CD1c-positive myeloid dendritic cell (primary cell): ENCODE results near the gene DUSP16.
"Not testable (repeated sequence)": the region's sequence is repeated elsewhere in the genome, so short reads cannot be mapped to it uniquely, and the experiment has no call there.

ENCODE experiments used
- DNase-seq: peaks from one replicate; pipeline ENCODE4 v3.0.0-alpha.2; 2016; ENCODE audit errors: extremely low spot score

Gene DUSP16

GRCh38 chr12:12585115-12585863 is 22.6 kb upstream of the DUSP16 start:
- no peak for DNase-seq

GRCh38 chr12:12583510-12584178 is 21.0 kb upstream of the DUSP16 start:
- no peak for DNase-seq

- DNase-seq: peak; percentile 71
Observed at GRCh38 chr12:12582895-12583303, 20.2 kb upstream of the DUSP16 start.

GRCh38 chr12:12582193-12582881 is 19.7 kb upstream of the DUSP16 start:
- no peak for DNase-seq

GRCh38 chr12:12580716-12581115 is 18.1 kb upstream of the DUSP16 start:
- not testable (repeated sequence) for DNase-seq

- DNase-seq: no peak
Observed at GRCh38 chr12:12577786-12578185, 15.1 kb upstream of the DUSP16 start.

GRCh38 chr12:12572659-12573058 is 10.0 kb upstream of the DUSP16 start:
- DNase-seq: no peak

GRCh38 chr12:12565971-12566370 is 3.3 kb upstream of the DUSP16 start:
- not testable (repeated sequence) for DNase-seq

GRCh38 chr12:12564911-12565310 is 2.2 kb upstream of the DUSP16 start:
- DNase-seq: no peak

- DNase-seq: no peak
Observed at GRCh38 chr12:12563290-12563928, 746 bp upstream of the DUSP16 start.

GRCh38 chr12:12562016-12562483 is 613 bp downstream of the DUSP16 start:
- peak; percentile 50 for DNase-seq

GRCh38 chr12:12561371-12562015 is 1.2 kb downstream of the DUSP16 start:
- DNase-seq: peak; percentile 56

- DNase-seq: peak; percentile 85
Observed at GRCh38 chr12:12560587-12561370, 1.9 kb downstream of the DUSP16 start.

GRCh38 chr12:12559719-12560296 is 2.9 kb downstream of the DUSP16 start:
- no peak for DNase-seq

GRCh38 chr12:12558291-12558690 is 4.4 kb downstream of the DUSP16 start:
- DNase-seq: no peak

- no peak for DNase-seq
Observed at GRCh38 chr12:12557733-12558132, 4.9 kb downstream of the DUSP16 start.

- no peak for DNase-seq
Observed at GRCh38 chr12:12555656-12556055, 7.0 kb downstream of the DUSP16 start.

GRCh38 chr12:12553208-12553785 is 9.4 kb downstream of the DUSP16 start:
- no peak for DNase-seq

GRCh38 chr12:12551115-12551514 is 11.5 kb downstream of the DUSP16 start:
- no peak for DNase-seq

GRCh38 chr12:12550277-12550676 is 12.4 kb downstream of the DUSP16 start:
- DNase-seq: no peak
